Measurements from ENCODE around the gene PCYT1A. TPM values are rescaled to one million over a fixed set of nuclear protein-coding genes. Genes with fewer than 3 reads are reported as not detected.

PCYT1A gene
- total RNA-seq, 1 donor from 2014 or later: 37.0 TPM

- Mint-ChIP-seq H3K4me1 (ENCODE audit: low read depth, unreplicated experiment) (peaks cover 15% of the 10 kb centered on the region), H3K27ac (ENCODE audit: unreplicated experiment) (peak overlapping the region; percentile 90), H3K36me3 (ENCODE audit: unreplicated experiment) (no peaks in the 10 kb centered on the region), H3K4me3 (ENCODE audit: unreplicated experiment) (peak overlapping the region; percentile 100), H3K27me3 (ENCODE audit: unreplicated experiment) (peaks cover 4% of the 10 kb centered on the region), H3K9me3 (ENCODE audit: unreplicated experiment) (peaks cover 8% of the 10 kb centered on the region)
- no peak for TF ChIP-seq CTCF (IDR thresholded peaks at IDR 0.05; ENCODE audit: partially characterized antibody, unreplicated experiment)
- DNase-seq: no peak
These were observed 575 bp upstream of the PCYT1A start for GRCh38 chr3:196288141-196288460.

GRCh38 chr3:196287090-196287439 is 461 bp downstream of the PCYT1A start:
- no peaks in the 10 kb centered on the region for H3K36me3 Mint-ChIP-seq (ENCODE audit: unreplicated experiment)
- H3K4me3 Mint-ChIP-seq (ENCODE audit: unreplicated experiment): peak overlapping the region; percentile 100
- peak overlapping the region; percentile 97 for H3K27ac Mint-ChIP-seq (ENCODE audit: unreplicated experiment)
- peaks cover 4% of the 10 kb centered on the region for H3K27me3 Mint-ChIP-seq (ENCODE audit: unreplicated experiment)
- peaks cover 8% of the 10 kb centered on the region for H3K9me3 Mint-ChIP-seq (ENCODE audit: unreplicated experiment)
- TF ChIP-seq CTCF (IDR thresholded peaks at IDR 0.05; ENCODE audit: partially characterized antibody, unreplicated experiment): no peak
- no peak for DNase-seq
- peaks cover 15% of the 10 kb centered on the region for H3K4me1 Mint-ChIP-seq (ENCODE audit: low read depth, unreplicated experiment)

GRCh38 chr3:196284396-196284795 is 3.1 kb downstream of the PCYT1A start:
- Mint-ChIP-seq H3K9me3 (ENCODE audit: unreplicated experiment) (peaks cover 8% of the 10 kb centered on the region), H3K27ac (ENCODE audit: unreplicated experiment) (no peak overlapping the region), H3K4me1 (ENCODE audit: low read depth, unreplicated experiment) (peaks cover 21% of the 10 kb centered on the region), H3K27me3 (ENCODE audit: unreplicated experiment) (peaks cover 4% of the 10 kb centered on the region), H3K36me3 (ENCODE audit: unreplicated experiment) (no peaks in the 10 kb centered on the region), H3K4me3 (ENCODE audit: unreplicated experiment) (peak overlapping the region; percentile 67)
- no peak for DNase-seq
- no peak for TF ChIP-seq CTCF (IDR thresholded peaks at IDR 0.05; ENCODE audit: partially characterized antibody, unreplicated experiment)

GRCh38 chr3:196281962-196282361 is 5.6 kb downstream of the PCYT1A start:
- H3K27me3 Mint-ChIP-seq (ENCODE audit: unreplicated experiment): no peaks in the 10 kb centered on the region
- no peak for DNase-seq
- H3K4me3 Mint-ChIP-seq (ENCODE audit: unreplicated experiment): no peak overlapping the region
- H3K4me1 Mint-ChIP-seq (ENCODE audit: low read depth, unreplicated experiment): peaks cover 20% of the 10 kb centered on the region
- no peak for TF ChIP-seq CTCF (IDR thresholded peaks at IDR 0.05; ENCODE audit: partially characterized antibody, unreplicated experiment)
- no peak overlapping the region for H3K27ac Mint-ChIP-seq (ENCODE audit: unreplicated experiment)
- H3K9me3 Mint-ChIP-seq (ENCODE audit: unreplicated experiment): peaks cover under 1% of the 10 kb centered on the region
- H3K36me3 Mint-ChIP-seq (ENCODE audit: unreplicated experiment): no peaks in the 10 kb centered on the region

DNA sequence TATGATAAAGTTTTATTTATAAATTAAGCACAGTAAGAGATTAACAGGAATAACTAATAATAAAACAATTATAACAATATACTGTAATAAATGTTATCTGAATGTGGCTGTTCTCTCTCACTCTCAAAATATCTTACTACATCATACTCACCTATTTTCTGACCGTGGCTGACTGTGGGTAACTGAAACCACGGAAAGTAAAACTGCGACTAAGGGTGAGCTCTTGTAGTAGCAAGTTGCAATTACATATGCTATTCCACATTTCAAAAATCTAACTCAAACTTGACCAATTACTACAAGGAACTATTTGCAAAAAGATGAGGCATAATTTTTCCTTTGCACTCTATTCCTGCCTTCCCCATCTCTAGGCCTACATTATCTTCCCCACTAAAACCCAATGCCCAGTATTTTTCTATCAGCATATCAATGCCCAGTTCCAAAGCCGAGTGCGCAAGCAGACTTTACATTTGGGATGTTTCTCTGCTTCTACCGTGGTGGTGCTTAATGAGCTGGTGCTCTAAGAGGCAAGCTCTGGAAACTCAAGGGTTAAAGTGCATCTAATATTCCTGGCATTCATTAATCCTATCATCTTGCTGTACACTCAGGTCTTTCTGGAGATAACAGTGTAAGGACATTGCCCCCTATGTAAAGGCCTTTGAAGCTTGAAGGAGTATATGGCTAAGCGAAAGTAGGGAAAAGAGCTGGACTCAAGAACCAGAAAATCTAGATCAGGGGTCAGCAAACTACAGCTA is 6.7 kb downstream of the PCYT1A start:
- no peak for TF ChIP-seq CTCF (IDR thresholded peaks at IDR 0.05; ENCODE audit: partially characterized antibody, unreplicated experiment)
- H3K36me3 Mint-ChIP-seq (ENCODE audit: unreplicated experiment): no peaks in the 10 kb centered on the region
- no peak overlapping the region for H3K27ac Mint-ChIP-seq (ENCODE audit: unreplicated experiment)
- no peaks in the 10 kb centered on the region for H3K27me3 Mint-ChIP-seq (ENCODE audit: unreplicated experiment)
- H3K9me3 Mint-ChIP-seq (ENCODE audit: unreplicated experiment): no peaks in the 10 kb centered on the region
- peaks cover 14% of the 10 kb centered on the region for H3K4me1 Mint-ChIP-seq (ENCODE audit: low read depth, unreplicated experiment)
- DNase-seq: no peak
- H3K4me3 Mint-ChIP-seq (ENCODE audit: unreplicated experiment): no peak overlapping the region
